IPS-18a (cell line): ENCODE results near the gene SLC9A9.

Experiments
- H3K27ac ChIP-seq: one replicate; pipeline ENCODE4 v1.5.1; 2013; ENCODE audit warnings: low read length
- H3K27me3 ChIP-seq: one replicate; pipeline ENCODE4 v1.6.1; 2013; ENCODE audit warnings: mild to moderate bottlenecking, low read length; ENCODE audit not compliant: control insufficient read depth, insufficient read depth
- H3K36me3 ChIP-seq: one replicate; pipeline ENCODE4 v1.6.1; 2013; ENCODE audit warnings: low read depth, low read length; ENCODE audit not compliant: control insufficient read depth
- H3K4me1 ChIP-seq: one replicate; pipeline ENCODE4 v1.6.1; 2013; ENCODE audit warnings: low read depth, low read length; ENCODE audit not compliant: control insufficient read depth
- H3K4me3 ChIP-seq: one replicate; pipeline ENCODE4 v1.5.1; 2013; ENCODE audit warnings: low read length
- H3K9ac ChIP-seq: one replicate; pipeline ENCODE4 v1.6.1; 2013; ENCODE audit warnings: mild to moderate bottlenecking, low read length, moderate library complexity
- H3K9me3 ChIP-seq: one replicate; pipeline ENCODE4 v1.6.1; 2013; ENCODE audit warnings: low read depth, low read length; ENCODE audit not compliant: control insufficient read depth

The SLC9A9 gene

GRCh38 chr3:143839980-143840379 is 8.3 kb downstream of the SLC9A9 start:
- Histone ChIP-seq H3K36me3 (no peaks in the 10 kb centered on the region), H3K27me3 (no peaks in the 10 kb centered on the region), H3K4me1 (peaks cover 13% of the 10 kb centered on the region), H3K27ac (no peak overlapping the region), H3K9me3 (no peaks in the 10 kb centered on the region), H3K9ac (no peak overlapping the region), H3K4me3 (no peak overlapping the region)

GRCh38 chr3:143837076-143837475 is 11.2 kb downstream of the SLC9A9 start:
- Histone ChIP-seq H3K9me3 (no peaks in the 10 kb centered on the region), H3K27me3 (no peaks in the 10 kb centered on the region), H3K27ac (no peak overlapping the region), H3K4me3 (no peak overlapping the region), H3K4me1 (peaks cover 13% of the 10 kb centered on the region), H3K9ac (no peak overlapping the region), H3K36me3 (no peaks in the 10 kb centered on the region)

GRCh38 chr3:143835312-143835711 is 13.0 kb downstream of the SLC9A9 start:
- Histone ChIP-seq H3K4me3 (no peak overlapping the region), H3K27ac (no peak overlapping the region), H3K27me3 (no peaks in the 10 kb centered on the region), H3K4me1 (peaks cover 8% of the 10 kb centered on the region), H3K9ac (no peak overlapping the region), H3K9me3 (no peaks in the 10 kb centered on the region), H3K36me3 (no peaks in the 10 kb centered on the region)

GRCh38 chr3:143832433-143832832 is 15.8 kb downstream of the SLC9A9 start:
- Histone ChIP-seq H3K27me3 (no peaks in the 10 kb centered on the region), H3K27ac (no peak overlapping the region), H3K4me3 (no peak overlapping the region), H3K9ac (no peak overlapping the region), H3K9me3 (no peaks in the 10 kb centered on the region), H3K36me3 (no peaks in the 10 kb centered on the region), H3K4me1 (no peaks in the 10 kb centered on the region)

- Histone ChIP-seq H3K36me3 (no peaks in the 10 kb centered on the region), H3K9ac (no peak overlapping the region), H3K27ac (no peak overlapping the region), H3K4me1 (no peaks in the 10 kb centered on the region), H3K4me3 (no peak overlapping the region), H3K27me3 (no peaks in the 10 kb centered on the region), H3K9me3 (no peaks in the 10 kb centered on the region)
These were observed 16.3 kb downstream of the SLC9A9 start for GRCh38 chr3:143831994-143832393.

GRCh38 chr3:143831208-143831607 is 17.1 kb downstream of the SLC9A9 start:
- Histone ChIP-seq H3K27ac (no peak overlapping the region), H3K4me1 (no peaks in the 10 kb centered on the region), H3K9ac (no peak overlapping the region), H3K4me3 (no peak overlapping the region), H3K27me3 (no peaks in the 10 kb centered on the region), H3K36me3 (no peaks in the 10 kb centered on the region), H3K9me3 (no peaks in the 10 kb centered on the region)

DNA sequence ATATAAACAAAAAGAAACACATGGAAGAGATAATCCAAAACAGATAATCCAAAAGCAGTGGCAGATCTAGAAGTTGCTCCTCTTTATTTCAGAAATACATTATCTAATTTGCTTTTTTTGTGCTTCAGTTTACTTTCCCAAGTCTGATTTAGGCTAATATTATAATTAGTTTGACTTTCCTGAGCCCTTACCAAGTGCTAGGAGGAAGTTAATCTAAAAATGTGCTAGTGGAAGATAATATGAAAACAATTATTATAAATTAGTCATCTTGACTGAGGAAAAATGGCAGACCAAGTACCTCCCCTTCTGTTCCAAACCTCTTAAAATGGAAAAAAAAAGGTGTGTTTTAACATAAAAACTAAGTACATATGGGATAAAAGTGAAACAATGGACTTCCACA is 17.5 kb downstream of the SLC9A9 start:
- Histone ChIP-seq H3K4me1 (no peaks in the 10 kb centered on the region), H3K4me3 (no peak overlapping the region), H3K27me3 (no peaks in the 10 kb centered on the region), H3K9me3 (no peaks in the 10 kb centered on the region), H3K27ac (no peak overlapping the region), H3K9ac (no peak overlapping the region), H3K36me3 (no peaks in the 10 kb centered on the region)

DNA sequence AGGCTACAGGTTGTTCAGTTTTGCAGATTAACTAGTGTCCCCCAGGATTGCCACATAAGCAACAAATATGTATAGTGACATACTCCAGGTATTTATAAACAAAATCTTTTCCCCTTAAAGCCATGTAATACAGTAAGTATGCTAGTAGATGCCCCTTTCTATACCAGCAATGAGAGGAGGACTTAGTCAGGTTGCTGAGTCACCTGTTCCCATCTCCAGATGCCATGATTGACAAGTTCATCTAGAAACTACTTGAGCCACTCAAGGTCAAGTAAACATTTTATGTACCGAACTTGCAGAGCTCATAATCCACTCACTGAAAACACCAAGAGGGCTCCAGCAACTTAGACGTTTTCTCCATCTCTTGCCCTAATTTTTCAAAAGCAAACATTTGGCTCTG is 18.2 kb downstream of the SLC9A9 start:
- Histone ChIP-seq H3K27me3 (no peaks in the 10 kb centered on the region), H3K36me3 (no peaks in the 10 kb centered on the region), H3K9me3 (no peaks in the 10 kb centered on the region), H3K4me1 (no peaks in the 10 kb centered on the region), H3K9ac (no peak overlapping the region), H3K4me3 (no peak overlapping the region), H3K27ac (no peak overlapping the region)

DNA sequence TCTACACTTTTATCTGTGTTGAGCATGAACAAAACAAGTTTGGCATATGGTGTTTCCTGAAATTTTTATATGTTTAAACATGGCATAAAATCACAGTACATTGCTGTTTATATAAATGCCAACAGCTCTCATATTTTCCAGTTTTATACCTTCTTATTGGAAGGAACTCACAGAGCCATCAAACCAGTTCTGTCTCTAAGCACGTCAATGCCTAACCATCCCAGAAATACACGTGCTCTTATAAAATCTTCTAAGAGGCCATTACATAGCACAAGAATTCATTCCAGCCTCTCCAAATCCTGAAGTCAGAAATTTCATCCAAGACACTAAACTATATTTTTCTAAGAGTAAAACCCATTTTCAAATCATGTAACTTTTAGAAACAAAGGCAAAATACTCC is 20.8 kb downstream of the SLC9A9 start:
- no peaks in the 10 kb centered on the region for H3K36me3 ChIP-seq
- no peaks in the 10 kb centered on the region for H3K27me3 ChIP-seq
- no peak overlapping the region for H3K4me3 ChIP-seq
- H3K27ac ChIP-seq, result no peak overlapping the region
- H3K9me3 ChIP-seq, result no peaks in the 10 kb centered on the region
- H3K9ac ChIP-seq, result no peak overlapping the region
- no peaks in the 10 kb centered on the region for H3K4me1 ChIP-seq

- no peak overlapping the region for H3K4me3 ChIP-seq
- H3K36me3 ChIP-seq, result no peaks in the 10 kb centered on the region
- H3K9ac ChIP-seq, result no peak overlapping the region
- H3K9me3 ChIP-seq, result no peaks in the 10 kb centered on the region
- no peak overlapping the region for H3K27ac ChIP-seq
- no peaks in the 10 kb centered on the region for H3K27me3 ChIP-seq
- no peaks in the 10 kb centered on the region for H3K4me1 ChIP-seq
These were observed 22.0 kb downstream of the SLC9A9 start for GRCh38 chr3:143826296-143826695.

GRCh38 chr3:143825513-143825912 is 22.8 kb downstream of the SLC9A9 start:
- no peak overlapping the region for H3K4me3 ChIP-seq
- no peak overlapping the region for H3K9ac ChIP-seq
- no peaks in the 10 kb centered on the region for H3K27me3 ChIP-seq
- H3K4me1 ChIP-seq, result peaks cover 5% of the 10 kb centered on the region
- H3K27ac ChIP-seq, result no peak overlapping the region
- no peaks in the 10 kb centered on the region for H3K9me3 ChIP-seq
- H3K36me3 ChIP-seq, result no peaks in the 10 kb centered on the region

DNA sequence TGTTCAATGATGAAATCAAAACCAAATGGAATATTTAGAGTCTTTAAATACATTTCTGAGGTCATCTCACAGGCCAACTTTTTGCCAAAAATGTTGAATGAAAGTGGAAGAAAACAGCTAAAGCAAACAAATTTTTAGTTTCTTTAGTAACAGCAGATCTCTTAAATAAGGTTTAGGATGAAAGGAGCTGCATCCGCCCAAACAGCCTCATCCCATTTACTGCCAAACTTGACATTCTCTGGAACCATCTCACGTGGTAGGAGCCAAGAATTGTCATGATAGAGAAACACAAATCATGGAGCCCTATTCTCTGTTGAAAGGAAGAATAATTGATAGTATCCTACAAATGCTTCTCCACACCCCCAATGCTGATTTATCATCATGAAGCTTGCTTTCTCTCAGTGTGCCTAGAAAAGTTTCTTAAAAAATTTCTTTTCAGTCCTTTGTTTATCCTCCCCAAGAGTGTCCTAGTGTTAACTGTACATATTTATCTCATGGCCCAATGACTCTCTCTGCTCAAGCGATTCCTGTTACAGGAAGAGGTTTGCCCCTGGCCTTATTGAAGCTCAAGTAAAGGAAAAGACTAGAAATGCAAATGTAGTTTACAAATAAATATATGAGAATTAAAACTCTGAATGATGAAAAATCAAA is 23.4 kb downstream of the SLC9A9 start:
- no peak overlapping the region for H3K4me3 ChIP-seq
- H3K4me1 ChIP-seq, result peaks cover 5% of the 10 kb centered on the region
- no peaks in the 10 kb centered on the region for H3K9me3 ChIP-seq
- no peak overlapping the region for H3K9ac ChIP-seq
- H3K36me3 ChIP-seq, result no peaks in the 10 kb centered on the region
- H3K27me3 ChIP-seq, result no peaks in the 10 kb centered on the region
- no peak overlapping the region for H3K27ac ChIP-seq
